ENCODE results near the gene RNU1-3.

GRCh38 chr1:16630661-16631247 lies 36.0 kb downstream of the RNU1-3 start:
- TF ChIP-seq CTCF (conservative IDR thresholded peaks at IDR 0.05; ENCODE audit: low read length) (no peak), EZH2phosphoT487 (IDR thresholded peaks at IDR 0.05; ENCODE audit: borderline replicate concordance) (no peak)
